PC-9 (cell line): ENCODE data around the gene PTPRF. TPM values are rescaled to one million over a fixed set of nuclear protein-coding genes. Genes with fewer than 3 reads are reported as not detected.

ENCODE experiments used
- Bru-seq: library from RNA; stranded (reverse); fragments of 400-500 nt; gene quantifications from one replicate; lab custom pipeline; 2021; lab: Mats Ljungman, UMichigan
- BruChase-seq, 2 experiments: library from RNA; stranded (reverse); fragments of 400-500 nt; gene quantifications; one replicate each; lab custom pipeline; 2021; lab: Mats Ljungman, UMichigan
- BruUV-seq: library from RNA; stranded (reverse); fragments of 400-500 nt; replicated peaks from 2 replicates; lab custom pipeline; 2021; lab: Mats Ljungman, UMichigan
- CTCF ChIA-PET: fragments of 300-600 bp; sonication (Branson Sonifier 250); formaldehyde crosslinking; loops from one replicate; lab custom pipeline; 2022; ENCODE audit warnings: antibody characterized with exemption; lab: Charles Lee
- POLR2A ChIA-PET: fragments of 300-600 bp; sonication (Branson Sonifier 250); formaldehyde crosslinking; loops from one replicate; lab custom pipeline; 2022; ENCODE audit warnings: antibody characterized with exemption; ENCODE audit not compliant: unreplicated experiment; lab: Charles Lee
- DNase-seq, 2 experiments: peaks; one replicate each; pipeline versions ENCODE4 v3.0.0 to v3.0.0-alpha.2; 2015 to 2022; ENCODE audit warnings: mixed read lengths in 1 of 2
- H2AFZ ChIP-seq: fragments of 200-600 bp; sonication (generic); 2 replicates; pipeline ENCODE4 v1.8.1; 2017; ENCODE audit warnings: antibody characterized with exemption
- H3F3A ChIP-seq: fragments of 200-600 bp; sonication (generic); 2 replicates; pipeline ENCODE4 v1.8.1; 2017; ENCODE audit warnings: antibody characterized with exemption, mild to moderate bottlenecking, low read depth; ENCODE audit not compliant: insufficient read depth
- H3K27ac ChIP-seq: fragments of 200-600 bp; sonication (generic); 2 replicates; pipeline ENCODE4 v1.6.1; 2016; ENCODE audit warnings: mixed run types
- H3K27me3 ChIP-seq: fragments of 200-600 bp; sonication (generic); 2 replicates; pipeline ENCODE4 v1.6.1; 2016; ENCODE audit warnings: low read depth, mixed run types; ENCODE audit not compliant: insufficient read depth
- H3K36me3 ChIP-seq: fragments of 200-600 bp; sonication (generic); 2 replicates; pipeline ENCODE4 v1.6.1; 2016; ENCODE audit warnings: low read depth, mixed run types
- H3K4me1 ChIP-seq: fragments of 200-600 bp; sonication (generic); replicated peaks from 2 replicates; pipeline ENCODE4 v1.6.1; 2016; ENCODE audit warnings: mixed run types; ENCODE audit not compliant: insufficient read depth
- H3K4me2 ChIP-seq: fragments of 200-600 bp; sonication (generic); 2 replicates; pipeline ENCODE4 v1.6.1; 2017; ENCODE audit warnings: mixed run types
- H3K4me3 ChIP-seq: fragments of 200-600 bp; sonication (generic); 2 replicates; pipeline ENCODE4 v1.6.1; 2016; ENCODE audit warnings: mixed run types
- H3K79me2 ChIP-seq: fragments of 200-600 bp; sonication (generic); 2 replicates; pipeline ENCODE4 v1.6.1; 2017; ENCODE audit warnings: low read depth, mixed run types
- H3K9me2 ChIP-seq: fragments of 200-600 bp; sonication (generic); 2 replicates; pipeline ENCODE4 v1.8.1; 2017; ENCODE audit warnings: mild to moderate bottlenecking; ENCODE audit not compliant: insufficient read depth
- H3K9me3 ChIP-seq: fragments of 200-600 bp; sonication (generic); 2 replicates; pipeline ENCODE4 v1.8.1; 2016; ENCODE audit warnings: low read depth; ENCODE audit not compliant: insufficient read depth
- H4K20me1 ChIP-seq: fragments of 200-600 bp; sonication (generic); 2 replicates; pipeline ENCODE4 v1.8.1; 2017; ENCODE audit not compliant: insufficient read depth
- CTCF ChIP-seq: fragments of 200-600 bp; sonication (generic); conservative IDR thresholded peaks from 2 replicates; pipeline ENCODE4 v1.6.1; 2017; ENCODE audit warnings: mixed run types, antibody characterized with exemption, mild to moderate bottlenecking, moderate library complexity
- EZH2 ChIP-seq: fragments of 200-600 bp; sonication (generic); IDR thresholded peaks from 2 replicates; pipeline ENCODE4 v1.8.0; 2017; ENCODE audit warnings: antibody characterized with exemption, low read depth
- intact Hi-C: fragments of 100-400 bp; cut with micrococcal nuclease; formaldehyde crosslinking; loops from one replicate; pipeline ENCODE4 v1.10.0; 2022; ENCODE audit not compliant: unreplicated experiment
- long read RNA-seq: library from polyadenylated mRNA; stranded (forward); transcript quantifications from one replicate; pipeline ENCODE4 v2.0.0, GENCODE V29; 2022
- total RNA-seq: library from RNA; stranded (reverse); gene quantifications from 2 replicates; pipeline ENCODE4 v1.2.3, GENCODE V29; 2021

Gene PTPRF
- total RNA-seq (359 and 439 TPM in 2 replicates), Bru-seq, nascent RNA (percentile 76 among the genes with signal in this experiment), BruChase-seq, experiment 1, labeled RNA remaining after a 2-hour chase (percentile 86 among the genes with signal in this experiment), BruChase-seq, experiment 2, labeled RNA remaining after a 6-hour chase (percentile 86 among the genes with signal in this experiment)
- long read RNA-seq, full-length matches to known transcripts, result 36 of 198 reads
- long read RNA-seq, partial matches to known transcripts, result 115 of 198 reads
- long read RNA-seq, other reads (novel, unspliced or antisense), result 47 of 198 reads

- peak in 1 of 2 experiments; percentile 75 for DNase-seq
- ChIA-PET POLR2A (interaction anchor here (0.5 kb wide), 1 partner anchor 324 kb away, joined by 6 read pairs; no protein-coding TSS in a partner anchor), CTCF (interaction anchor here (0.6 to 1.6 kb wide), 7 partner anchors 16 to 440 kb away, joined by 3 to 12 read pairs (median 3); no protein-coding TSS in a partner anchor)
- Histone ChIP-seq H3K9me2 (no peaks in the 10 kb centered on the region), H3K4me3 (peak within 1 kb of the TSS; percentile 97), H3K4me1 (peaks cover 54% of the 10 kb centered on the region), H3K9me3 (no peaks in the 10 kb centered on the region), H4K20me1 (no peaks in the 10 kb centered on the region), H3F3A (peaks cover 57% of the 10 kb centered on the region), H3K27me3 (no peaks in the 10 kb centered on the region), H3K36me3 (no peaks in the 10 kb centered on the region), H3K4me2 (peak within 1 kb of the TSS; percentile 94), H2AFZ (peak within 1 kb of the TSS; percentile 86), H3K27ac (peak within 1 kb of the TSS; percentile 38), H3K79me2 (peaks cover 45% of the 10 kb centered on the region)
- intact Hi-C loops, result loop anchor here (1.0 to 10.0 kb wide), 2 partner anchors 20 to 586 kb away; no protein-coding TSS in a partner anchor
- TF ChIP-seq CTCF (no peak), EZH2 (no peak)
- no TSS peak for BruUV-seq
Observed at GRCh38 chr1:43530483-43531106, at the start of gene PTPRF. Gene PTPRF (plus strand): TSS chr1:43530883. CDS start chr1:43545076, 14,193 bp downstream.

- ChIA-PET CTCF (no interaction called here), POLR2A (interaction anchor here (0.6 to 0.7 kb wide), 2 partner anchors 31 to 172 kb away, joined by 3 to 4 read pairs; no protein-coding TSS in a partner anchor)
- H3K27me3 ChIP-seq, result no peaks in the 10 kb centered on the region
- no peak overlapping the region for H3K4me2 ChIP-seq
- no TSS peak for BruUV-seq
- H3K4me3 ChIP-seq, result no peak overlapping the region
- H3K4me1 ChIP-seq, result peaks cover 18% of the 10 kb centered on the region
- H4K20me1 ChIP-seq, result no peaks in the 10 kb centered on the region
- no peak for DNase-seq
- no peaks in the 10 kb centered on the region for H3K79me2 ChIP-seq
- intact Hi-C loops, result no loop called here
- no peak overlapping the region for H3K27ac ChIP-seq
- no peaks in the 10 kb centered on the region for H3K9me2 ChIP-seq
- TF ChIP-seq EZH2 (no peak), CTCF (no peak)
- no peaks in the 10 kb centered on the region for H3K9me3 ChIP-seq
- peaks cover 7% of the 10 kb centered on the region for H3F3A ChIP-seq
- no peak overlapping the region for H2AFZ ChIP-seq
- H3K36me3 ChIP-seq, result no peaks in the 10 kb centered on the region
Observed at GRCh38 chr1:43481491-43481890, 49.2 kb upstream of the PTPRF start.

- intact Hi-C loops, result no loop called here
- no peaks in the 10 kb centered on the region for H3K36me3 ChIP-seq
- H3K9me2 ChIP-seq, result no peaks in the 10 kb centered on the region
- BruUV-seq, result no TSS peak
- no peaks in the 10 kb centered on the region for H3K9me3 ChIP-seq
- H3K4me1 ChIP-seq, result peaks cover 11% of the 10 kb centered on the region; the same call in 1 of the 2 replicates
- CTCF ChIA-PET, result no interaction called here
- peaks cover 4% of the 10 kb centered on the region; the same call in 1 of the 2 replicates for H3F3A ChIP-seq
- no peak overlapping the region for H3K4me3 ChIP-seq
- H3K27me3 ChIP-seq, result no peaks in the 10 kb centered on the region
- H4K20me1 ChIP-seq, result no peaks in the 10 kb centered on the region
- POLR2A ChIA-PET, result interaction anchor here (0.6 kb wide), 1 partner anchor 173 kb away, joined by 3 read pairs; no protein-coding TSS in a partner anchor
- no peaks in the 10 kb centered on the region for H3K79me2 ChIP-seq
- TF ChIP-seq CTCF (no peak), EZH2 (no peak)
- H2AFZ ChIP-seq, result no peak overlapping the region
- H3K27ac ChIP-seq, result no peak overlapping the region
- no peak for DNase-seq
- H3K4me2 ChIP-seq, result no peak overlapping the region
Observed at GRCh38 chr1:43482215-43482614, 48.5 kb upstream of the PTPRF start.
